GM19240 (cell line): ENCODE data around the gene METTL25B.
A peak's percentile ranks its signal among the peaks of the same experiment; 100 is the strongest.

ENCODE experiments used
- DNase-seq: peaks from one replicate; pipeline ENCODE4 v3.0.0; 2011; ENCODE audit warnings: low spot score; ENCODE audit not compliant: insufficient read length

METTL25B gene

GRCh38 chr1:156725683-156726280, 2.5 kb upstream of the METTL25B start:
- DNase-seq: peak; percentile 85

- DNase-seq: no peak
Measured at GRCh38 chr1:156726549-156727226, 1.6 kb upstream of the METTL25B start.

- DNase-seq: no peak
Measured at GRCh38 chr1:156727492-156727891, 777 bp upstream of the METTL25B start.

DNA sequence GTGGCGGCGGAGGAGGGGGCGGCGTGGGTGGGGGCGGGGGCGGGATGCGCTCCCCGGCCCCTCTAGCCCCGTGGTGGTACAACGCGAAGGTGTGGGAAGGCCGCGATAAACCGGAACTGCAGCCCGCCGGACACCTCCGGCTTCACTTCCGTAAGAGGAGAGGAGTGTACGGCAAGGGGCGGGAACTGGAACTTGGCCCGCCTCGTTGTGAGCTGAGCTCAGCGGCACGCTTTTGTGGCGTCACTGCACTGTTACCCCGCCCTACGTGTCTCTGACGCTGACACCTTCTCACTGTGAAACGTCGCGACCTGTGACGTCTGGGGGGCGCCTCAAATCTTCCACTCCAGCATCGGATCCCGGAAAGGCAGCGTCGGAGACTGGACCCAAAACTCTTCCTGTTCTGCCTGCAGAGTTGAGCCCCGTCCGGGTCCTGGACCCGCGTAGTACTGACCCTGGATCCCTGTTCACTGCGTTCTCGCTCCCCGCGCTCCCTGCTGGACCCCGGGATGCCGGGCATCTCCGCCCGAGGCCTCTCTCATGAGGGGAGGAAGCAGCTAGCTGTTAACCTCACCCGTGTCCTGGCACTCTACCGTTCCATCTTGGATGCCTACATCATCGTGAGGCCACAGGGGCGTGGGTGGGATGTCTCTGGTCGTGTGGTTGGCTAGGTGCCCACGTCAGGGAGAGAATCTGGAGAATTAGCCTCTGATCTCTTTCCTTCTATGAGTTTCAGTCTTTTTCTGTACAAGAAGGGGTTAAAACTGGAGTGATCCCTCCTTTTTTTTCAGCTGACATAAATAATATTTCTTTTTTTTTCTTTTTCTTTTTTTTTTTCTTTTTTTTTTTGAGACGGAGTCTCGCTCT, 562 bp downstream of the METTL25B start, which contains the start of gene ISG20L2:
Gene ISG20L2 (minus strand): TSS at position 168 of the 864 bp plus-strand sequence. CDS start 1,114 bp downstream, outside the sequence.
- DNase-seq: peak; percentile 87

DNA sequence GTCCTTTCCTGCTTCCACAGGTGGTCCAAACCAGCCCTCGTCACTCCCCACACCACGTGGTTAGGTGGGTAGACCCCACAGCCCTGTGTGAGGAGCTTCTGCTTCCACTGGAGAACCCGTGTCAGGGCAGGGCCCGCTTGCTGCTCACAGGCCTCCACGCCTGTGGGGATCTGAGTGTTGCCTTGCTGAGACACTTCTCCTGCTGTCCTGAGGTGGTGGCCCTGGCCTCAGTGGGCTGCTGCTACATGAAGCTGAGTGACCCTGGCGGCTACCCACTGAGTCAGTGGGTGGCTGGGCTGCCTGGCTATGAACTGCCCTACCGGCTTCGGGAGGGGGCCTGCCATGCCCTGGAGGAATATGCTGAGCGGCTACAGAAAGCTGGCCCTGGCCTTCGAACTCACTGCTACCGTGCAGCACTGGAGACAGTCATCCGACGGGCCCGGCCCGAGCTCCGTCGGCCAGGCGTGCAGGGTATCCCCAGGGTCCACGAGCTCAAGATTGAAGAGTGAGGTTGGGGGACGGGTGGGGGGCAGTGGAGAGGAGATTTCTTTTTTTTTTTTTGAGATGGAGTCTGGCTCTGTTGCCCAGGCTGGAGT, 5.8 kb downstream of the METTL25B start:
- no peak for DNase-seq

DNA sequence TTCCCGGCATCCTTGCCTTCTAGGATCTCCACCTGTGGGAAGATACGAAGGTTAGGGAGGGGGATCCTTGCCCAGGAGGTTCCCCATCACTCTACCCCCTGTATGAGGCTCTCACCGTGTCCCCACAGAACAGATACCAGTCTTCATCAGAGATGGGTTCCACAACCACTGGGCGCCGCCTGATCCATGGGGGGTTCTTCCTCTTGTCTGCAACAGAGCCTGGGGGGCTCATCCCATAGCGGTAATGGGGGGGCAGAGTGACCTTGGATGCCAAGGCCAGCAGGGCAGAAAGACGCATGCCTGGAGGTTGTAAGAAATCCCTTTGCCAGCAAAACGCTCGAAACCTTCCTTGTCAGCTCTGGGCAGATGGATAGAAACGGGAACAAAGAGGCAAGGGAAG, 10.1 kb downstream of the METTL25B start:
- no peak for DNase-seq

- no peak for DNase-seq
Measured at GRCh38 chr1:156738916-156739315, 10.6 kb downstream of the METTL25B start.

DNA sequence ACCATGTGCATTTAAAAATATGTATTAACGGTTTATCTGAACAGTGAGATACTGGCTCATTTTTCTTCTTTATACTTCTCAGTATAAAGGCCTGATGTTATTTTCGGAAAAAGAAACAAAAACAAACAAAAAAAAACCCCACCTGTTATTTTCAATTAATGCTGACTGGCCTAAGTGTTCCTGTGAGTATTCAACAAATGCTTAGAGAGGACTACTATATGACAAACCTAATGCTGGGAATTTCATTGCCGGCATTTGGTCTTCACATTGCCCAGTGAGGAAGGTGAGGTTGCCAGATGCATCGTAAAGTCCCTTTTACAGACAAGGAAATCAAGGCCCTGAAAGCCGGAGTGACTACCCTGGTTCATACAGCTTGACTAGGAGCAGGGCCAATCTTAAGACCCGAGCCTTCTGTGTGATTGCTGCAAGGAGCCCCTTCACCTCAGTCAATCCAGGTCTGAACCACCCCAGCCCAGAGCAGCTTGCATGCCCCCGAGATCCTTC, 12.0 kb downstream of the METTL25B start:
- no peak for DNase-seq

- DNase-seq: peak; percentile 96
Measured at GRCh38 chr1:156740741-156741480, 12.6 kb downstream of the METTL25B start, which contains the start of gene MRPL24. TSS of gene MRPL24 (minus strand) at chr1:156741088. CDS start at chr1:156738704, 2,384 bp downstream.

DNA sequence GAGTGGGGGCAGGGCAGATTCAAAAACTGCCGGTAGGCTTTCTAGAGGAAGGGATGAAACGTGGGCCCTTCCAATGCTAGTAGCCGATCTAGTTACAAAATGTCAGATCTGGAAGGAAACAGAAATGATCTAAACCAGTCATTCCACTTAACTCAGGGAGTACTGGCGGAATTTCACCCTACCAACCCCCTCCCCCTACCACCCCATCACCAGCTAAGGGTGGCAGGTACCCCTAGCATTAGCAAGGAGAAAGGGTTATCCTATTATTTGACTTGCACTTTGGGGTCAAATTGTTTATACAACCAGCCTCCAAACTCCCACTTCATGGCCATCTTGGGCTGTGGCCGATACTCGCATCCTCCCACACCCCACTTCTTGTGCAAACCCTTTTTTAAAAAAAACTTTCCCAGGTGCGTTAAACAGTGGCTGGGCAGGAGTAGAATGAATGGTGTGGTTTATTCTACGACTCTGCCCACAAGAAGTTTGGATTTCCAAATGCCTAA, 13.3 kb downstream of the METTL25B start:
- DNase-seq: no peak

DNA sequence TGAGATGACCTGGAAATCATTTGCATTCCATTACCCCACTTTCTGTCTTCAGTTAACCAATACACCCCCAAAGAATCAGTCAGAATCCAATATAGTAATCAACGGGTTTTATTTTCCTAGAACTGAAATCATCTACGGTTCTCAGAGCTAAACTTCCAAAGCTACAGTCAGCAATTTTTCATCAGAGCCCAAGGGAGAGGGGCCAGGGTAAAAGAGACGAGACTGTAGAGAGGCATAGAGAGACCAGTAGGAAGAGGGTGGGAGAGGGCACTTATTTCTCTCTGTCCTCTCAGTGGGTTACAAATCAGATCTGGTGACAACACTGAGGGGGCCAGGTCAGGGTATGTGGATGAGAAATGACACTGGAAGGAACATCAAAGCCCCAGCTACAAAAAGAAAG, 13.7 kb downstream of the METTL25B start:
- no peak for DNase-seq

GRCh38 chr1:156742801-156743200, 14.5 kb downstream of the METTL25B start:
- no peak for DNase-seq

- no peak for DNase-seq
Measured at GRCh38 chr1:156743367-156744302, 15.4 kb downstream of the METTL25B start.

DNA sequence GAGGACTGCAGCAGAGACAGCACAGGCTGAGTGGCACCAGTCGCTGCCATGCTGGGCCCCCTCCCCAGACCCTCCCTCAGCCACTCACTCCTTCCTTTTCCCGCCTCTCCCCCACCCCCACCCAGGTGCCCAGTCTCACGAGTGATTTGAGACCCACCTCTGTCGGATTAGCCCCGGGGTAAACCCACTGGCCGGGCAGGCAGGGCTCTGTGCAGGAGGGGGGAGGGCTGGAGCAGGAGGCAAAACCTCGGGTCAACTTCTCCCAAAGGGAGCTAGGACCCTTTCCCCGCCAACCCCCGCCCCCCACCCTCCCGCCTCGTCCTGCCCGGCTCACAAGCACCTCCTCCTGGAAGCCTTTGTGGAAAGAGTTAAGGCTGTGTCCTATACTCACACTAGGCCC, 16.1 kb downstream of the METTL25B start:
- no peak for DNase-seq

GRCh38 chr1:156744786-156745419, 16.6 kb downstream of the METTL25B start:
- DNase-seq: no peak

- DNase-seq: no peak
Measured at GRCh38 chr1:156745881-156746280, 17.6 kb downstream of the METTL25B start.

- DNase-seq: no peak
Measured at GRCh38 chr1:156746406-156746727, 18.1 kb downstream of the METTL25B start.

DNA sequence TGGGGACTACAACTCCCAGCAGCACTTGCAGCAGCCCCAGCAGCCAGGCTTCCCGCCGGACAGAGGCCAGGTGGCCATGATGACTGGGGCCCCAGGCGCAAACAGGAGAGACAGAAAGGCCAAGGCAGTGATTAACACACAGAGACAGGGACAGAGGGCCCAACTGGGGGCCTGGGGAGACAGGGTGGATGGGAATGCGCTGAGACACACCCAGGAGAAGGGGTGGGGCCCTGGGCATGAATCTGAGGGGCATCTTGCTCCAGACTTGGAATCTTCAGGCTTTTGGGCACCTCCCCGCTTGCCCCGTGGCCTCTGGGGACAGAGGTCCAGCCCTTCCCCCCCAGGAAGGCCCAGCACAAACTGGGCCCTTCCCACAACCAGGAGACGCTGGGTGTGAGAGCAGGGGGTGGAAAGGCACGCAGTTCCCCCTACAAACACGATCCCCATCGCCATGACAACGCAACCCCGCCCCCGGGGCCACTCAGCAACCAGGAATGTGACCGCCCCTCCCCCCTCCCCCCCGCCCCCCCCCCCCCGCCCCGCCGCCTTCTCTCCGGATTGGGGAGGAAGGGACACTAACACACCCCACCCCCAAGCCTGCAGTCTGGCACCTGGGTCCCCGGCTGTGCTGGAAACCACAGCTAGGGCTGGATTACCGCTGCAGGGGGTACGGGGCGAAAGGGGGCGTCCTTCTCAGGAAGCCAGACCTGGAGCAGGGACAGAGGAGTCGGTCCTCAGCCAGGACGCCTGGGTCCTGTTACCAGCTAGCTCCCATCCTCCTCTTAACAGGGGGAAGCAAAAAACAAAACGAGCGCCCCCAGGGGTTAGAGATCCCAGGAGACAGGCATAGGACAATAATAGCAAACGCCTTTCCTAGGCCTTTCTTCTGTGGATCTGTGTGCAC, 18.7 kb downstream of the METTL25B start:
- DNase-seq: no peak
